GM06990 (cell line): ENCODE measurements around the gene EGFL8.
"Not testable (repeated sequence)": the region's sequence is repeated elsewhere in the genome, so short reads cannot be mapped to it uniquely, and the experiment has no call there.

Experiments
- DNase-seq: peaks from one replicate; pipeline ENCODE4 v3.0.0-alpha.2; 2011; ENCODE audit not compliant: insufficient read length; ENCODE audit errors: extremely low read depth
- H3K27me3 ChIP-seq: replicated peaks from 2 replicates; pipeline ENCODE4 v1.6.0; 2011; ENCODE audit warnings: low read length; ENCODE audit not compliant: control insufficient read depth, insufficient read depth
- H3K36me3 ChIP-seq: 2 replicates; pipeline ENCODE4 v1.5.1; 2011; ENCODE audit warnings: low read length; ENCODE audit not compliant: control insufficient read depth, insufficient read depth
- H3K4me3 ChIP-seq: replicated peaks from 2 replicates; pipeline ENCODE4 v1.5.1; 2011; ENCODE audit warnings: low read depth, mild to moderate bottlenecking, control low read depth, low read length
- CTCF ChIP-seq: IDR thresholded peaks from 2 replicates; pipeline ENCODE4 v1.5.1; 2011; ENCODE audit warnings: low read length, control low read depth, mild to moderate bottlenecking, inconsistent platforms; ENCODE audit not compliant: insufficient read depth, poor library complexity, severe bottlenecking

EGFL8 gene

GRCh38 chr6:32190054-32190851, 25.9 kb downstream of the EGFL8 start, which contains the start of gene PBX2:
Gene PBX2 (minus strand): TSS chr6:32190202. CDS start chr6:32189915, 287 bp downstream.
- H3K27me3 ChIP-seq = no peaks in the 10 kb centered on the region
- TF ChIP-seq CTCF = no peak
- peaks cover 12% of the 10 kb centered on the region for H3K36me3 ChIP-seq
- peak within 1 kb of the TSS; percentile 92 for H3K4me3 ChIP-seq
- DNase-seq = peak; percentile 85

GRCh38 chr6:32190911-32191677, 26.7 kb downstream of the EGFL8 start:
- no peak for TF ChIP-seq CTCF
- no peaks in the 10 kb centered on the region for H3K27me3 ChIP-seq
- H3K4me3 ChIP-seq = peak overlapping the region; percentile 92

GRCh38 chr6:32191696-32192607, 27.6 kb downstream of the EGFL8 start:
- peak overlapping the region; percentile 92 for H3K4me3 ChIP-seq
- peaks cover 5% of the 10 kb centered on the region for H3K36me3 ChIP-seq
- no peaks in the 10 kb centered on the region for H3K27me3 ChIP-seq
- no peak for TF ChIP-seq CTCF
- no peak for DNase-seq

More at GRCh38 chr6:32190911-32191677, 26.7 kb downstream of the EGFL8 start:
- peaks cover 12% of the 10 kb centered on the region for H3K36me3 ChIP-seq
- DNase-seq = no peak

GRCh38 chr6:32192608-32193039, 28.2 kb downstream of the EGFL8 start, which contains the start of gene GPSM3:
Gene GPSM3 (minus strand): TSS chr6:32192643. CDS start chr6:32192513, 130 bp downstream.
- peak; percentile 81 for DNase-seq
- peak within 1 kb of the TSS; percentile 92 for H3K4me3 ChIP-seq
- H3K36me3 ChIP-seq = no peaks in the 10 kb centered on the region; the same call in none of the 2 replicates
- H3K27me3 ChIP-seq = no peaks in the 10 kb centered on the region
- TF ChIP-seq CTCF = no peak

GRCh38 chr6:32193096-32193495, 28.7 kb downstream of the EGFL8 start:
- H3K36me3 ChIP-seq, H3K27me3 ChIP-seq, DNase-seq: not testable (repeated sequence)
- peak overlapping the region; percentile 92 for H3K4me3 ChIP-seq
